GM12874 (cell line): ENCODE measurements around the gene CALHM6.

Source experiments
- TF ChIP-seq, protein P1 (sequence below): IDR thresholded peaks from 2 replicates; pipeline ENCODE4 v1.5.1; 2011; ENCODE audit warnings: low read depth, mild to moderate bottlenecking, control low read depth, low read length, moderate library complexity; ENCODE audit not compliant: insufficient read depth

CALHM6 gene

DNA sequence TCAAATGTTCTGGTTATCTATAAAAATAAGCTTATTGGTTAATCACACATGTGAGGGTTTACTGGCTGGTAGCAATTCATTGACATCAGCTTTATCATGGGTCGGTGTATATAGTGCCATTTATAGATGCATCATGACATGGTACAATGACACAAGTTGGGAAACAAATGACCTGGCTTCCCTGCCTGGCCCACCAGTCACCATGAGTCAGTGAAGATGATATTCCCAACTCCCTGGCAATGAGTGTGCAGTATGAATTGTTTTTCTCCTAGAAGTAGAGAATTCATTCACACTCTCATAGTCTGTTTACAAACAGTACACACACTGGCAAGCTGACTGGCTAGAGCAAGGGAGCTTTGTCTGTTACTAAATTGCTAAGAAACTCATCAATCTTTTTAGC is 37.2 kb upstream of the CALHM6 start:
- TF ChIP-seq, protein P1, sequence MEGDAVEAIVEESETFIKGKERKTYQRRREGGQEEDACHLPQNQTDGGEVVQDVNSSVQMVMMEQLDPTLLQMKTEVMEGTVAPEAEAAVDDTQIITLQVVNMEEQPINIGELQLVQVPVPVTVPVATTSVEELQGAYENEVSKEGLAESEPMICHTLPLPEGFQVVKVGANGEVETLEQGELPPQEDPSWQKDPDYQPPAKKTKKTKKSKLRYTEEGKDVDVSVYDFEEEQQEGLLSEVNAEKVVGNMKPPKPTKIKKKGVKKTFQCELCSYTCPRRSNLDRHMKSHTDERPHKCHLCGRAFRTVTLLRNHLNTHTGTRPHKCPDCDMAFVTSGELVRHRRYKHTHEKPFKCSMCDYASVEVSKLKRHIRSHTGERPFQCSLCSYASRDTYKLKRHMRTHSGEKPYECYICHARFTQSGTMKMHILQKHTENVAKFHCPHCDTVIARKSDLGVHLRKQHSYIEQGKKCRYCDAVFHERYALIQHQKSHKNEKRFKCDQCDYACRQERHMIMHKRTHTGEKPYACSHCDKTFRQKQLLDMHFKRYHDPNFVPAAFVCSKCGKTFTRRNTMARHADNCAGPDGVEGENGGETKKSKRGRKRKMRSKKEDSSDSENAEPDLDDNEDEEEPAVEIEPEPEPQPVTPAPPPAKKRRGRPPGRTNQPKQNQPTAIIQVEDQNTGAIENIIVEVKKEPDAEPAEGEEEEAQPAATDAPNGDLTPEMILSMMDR: no peak

- TF ChIP-seq, protein P1: no peak
These were observed 34.6 kb upstream of the CALHM6 start for GRCh38 chr6:116426551-116426950.

DNA sequence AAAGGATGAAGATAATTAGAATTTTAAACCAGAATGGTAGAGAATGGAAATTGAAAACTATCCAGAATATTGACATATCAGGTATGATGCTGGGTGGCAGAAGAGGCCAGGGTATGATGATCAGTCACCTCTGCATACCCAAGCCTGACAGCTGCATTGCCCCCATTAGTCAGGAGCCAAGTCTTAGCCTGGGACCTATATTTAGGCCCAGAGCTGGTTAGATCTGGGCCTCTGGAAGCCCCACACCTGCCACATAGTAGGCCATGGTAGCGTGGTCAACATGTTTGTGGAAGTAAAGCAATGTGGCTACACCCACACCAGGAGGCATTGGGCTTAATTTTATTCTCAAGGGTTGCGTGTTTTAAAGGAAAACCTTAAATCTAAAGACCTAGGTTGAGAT is 32.1 kb upstream of the CALHM6 start:
- TF ChIP-seq, protein P1: no peak

DNA sequence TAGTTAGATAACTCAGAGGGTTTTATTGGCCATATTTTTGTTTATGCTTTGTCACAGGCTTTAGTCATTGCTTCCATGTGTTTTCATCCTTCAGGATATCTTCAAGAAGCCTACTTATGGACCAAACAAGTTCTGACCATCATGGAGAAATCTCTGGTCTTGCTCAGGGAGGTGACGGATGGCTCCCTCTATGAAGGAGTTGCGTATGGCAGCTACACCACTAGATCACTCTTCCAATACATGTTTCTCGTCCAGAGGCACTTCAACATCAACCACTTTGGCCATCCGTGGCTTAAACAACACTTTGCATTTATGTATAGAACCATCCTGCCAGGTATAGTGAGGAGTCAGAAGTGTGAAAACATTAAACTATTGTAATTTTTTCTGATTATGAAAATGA is 30.3 kb upstream of the CALHM6 start:
- TF ChIP-seq, protein P1: no peak

GRCh38 chr6:116431964-116432595 is 29.1 kb upstream of the CALHM6 start:
- TF ChIP-seq, protein P1: no peak

DNA sequence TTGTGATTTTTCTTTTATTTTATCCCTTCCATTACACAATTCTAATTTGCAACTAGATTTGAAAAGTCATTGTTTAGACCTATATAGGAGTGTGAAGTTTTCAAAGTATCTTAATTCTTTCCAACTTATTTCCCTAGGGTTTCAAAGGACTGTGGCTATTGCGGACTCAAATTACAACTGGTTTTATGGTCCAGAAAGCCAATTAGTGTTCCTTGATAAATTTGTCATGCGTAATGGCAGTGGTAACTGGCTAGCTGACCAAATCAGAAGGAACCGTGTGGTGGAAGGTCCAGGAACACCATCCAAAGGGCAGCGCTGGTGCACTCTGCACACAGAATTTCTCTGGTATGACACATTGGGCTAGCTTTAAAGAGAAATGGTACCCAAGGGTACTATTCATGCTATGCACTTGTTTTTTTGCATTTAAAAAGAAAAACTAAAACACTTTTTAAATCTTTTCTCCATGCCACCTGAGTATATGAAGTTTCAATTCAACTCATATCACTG is 27.9 kb upstream of the CALHM6 start:
- TF ChIP-seq, protein P1: no peak

DNA sequence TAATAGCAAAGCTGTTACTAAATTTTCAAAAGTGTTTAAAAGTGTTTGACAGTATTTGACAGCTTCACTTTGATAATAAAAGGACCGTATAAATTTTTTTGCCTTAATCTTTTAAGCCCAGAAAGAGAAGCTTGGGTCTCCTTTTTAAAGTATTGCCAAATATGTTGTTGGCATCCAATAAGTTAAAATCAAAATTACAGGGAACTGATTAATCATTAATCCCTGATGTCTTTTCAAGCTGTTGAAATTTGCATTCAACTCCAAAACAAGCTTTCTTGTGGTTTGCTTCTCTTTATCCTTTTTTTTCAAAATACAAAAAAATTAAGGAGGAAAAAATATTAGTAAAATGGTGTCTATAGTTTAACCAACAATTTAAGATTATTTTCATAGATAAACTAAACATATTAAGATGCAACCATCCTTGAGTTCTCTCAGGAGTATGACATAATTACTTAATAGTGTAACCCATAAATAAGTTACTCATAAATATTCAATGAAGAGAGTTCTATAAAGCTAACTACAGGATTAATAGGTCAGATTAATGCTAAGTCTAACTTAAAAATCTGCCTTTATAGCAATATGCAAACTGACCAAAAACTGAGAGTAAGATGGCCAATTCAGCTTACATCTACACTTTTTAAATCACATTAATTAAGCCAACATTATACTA is 27.0 kb upstream of the CALHM6 start:
- TF ChIP-seq, protein P1: no peak
